SK-N-SH treated with all-trans-retinoic acid at 6 μM for 48 hours (cell line): ENCODE measurements around the gene SLC16A4.

Experiments used
- ARNTL ChIP-seq: fragments of 450-650 bp; formaldehyde crosslinking; IDR thresholded peaks from 2 replicates; pipeline ENCODE4 v1.5.0; 2020; ENCODE audit warnings: low read depth, mild to moderate bottlenecking, moderate library complexity, borderline replicate concordance
- ZFP30 ChIP-seq: fragments of 450-650 bp; formaldehyde crosslinking; IDR thresholded peaks from 2 replicates; pipeline ENCODE4 v1.5.0; 2022; ENCODE audit warnings: mild to moderate bottlenecking, moderate library complexity
- ZNF70 ChIP-seq: fragments of 450-650 bp; formaldehyde crosslinking; IDR thresholded peaks from 2 replicates; pipeline ENCODE4 v1.5.0; 2020; ENCODE audit warnings: mild to moderate bottlenecking, moderate library complexity
- TF ChIP-seq, protein P1 (sequence below): fragments of 250-450 bp; sonication (Bioruptor Pico); IDR thresholded peaks from 2 replicates; pipeline ENCODE4 v1.8.0; 2020; ENCODE audit warnings: mild to moderate bottlenecking, moderate library complexity, borderline replicate concordance

DNA sequence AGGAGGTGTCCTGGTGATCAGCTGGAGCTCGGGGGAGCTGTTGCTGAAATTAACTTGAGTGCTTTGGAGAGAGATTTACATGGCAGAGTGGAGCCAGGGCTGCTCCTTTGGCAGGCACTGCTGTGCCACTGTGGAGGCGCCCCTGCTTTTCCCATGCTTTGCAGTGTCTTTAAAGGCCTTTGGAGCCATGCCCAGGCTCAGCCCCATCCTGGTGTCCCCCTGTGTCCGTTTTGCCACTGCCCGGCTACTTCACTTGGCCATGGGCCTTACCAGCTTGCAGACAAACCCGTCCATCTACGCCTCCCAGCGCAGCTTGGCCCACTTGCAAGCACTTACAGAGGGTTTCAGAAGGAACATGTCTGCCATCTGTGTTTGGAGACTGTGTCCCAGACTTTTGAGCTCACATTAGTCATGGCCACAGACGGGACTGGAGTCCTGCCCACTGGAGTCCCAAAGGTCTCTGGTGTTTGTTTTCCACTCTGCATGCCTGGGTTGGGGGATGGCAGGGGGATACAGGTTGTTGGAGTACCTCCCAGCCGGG is 34.9 kb upstream of the SLC16A4 start:
- TF ChIP-seq, protein P1, sequence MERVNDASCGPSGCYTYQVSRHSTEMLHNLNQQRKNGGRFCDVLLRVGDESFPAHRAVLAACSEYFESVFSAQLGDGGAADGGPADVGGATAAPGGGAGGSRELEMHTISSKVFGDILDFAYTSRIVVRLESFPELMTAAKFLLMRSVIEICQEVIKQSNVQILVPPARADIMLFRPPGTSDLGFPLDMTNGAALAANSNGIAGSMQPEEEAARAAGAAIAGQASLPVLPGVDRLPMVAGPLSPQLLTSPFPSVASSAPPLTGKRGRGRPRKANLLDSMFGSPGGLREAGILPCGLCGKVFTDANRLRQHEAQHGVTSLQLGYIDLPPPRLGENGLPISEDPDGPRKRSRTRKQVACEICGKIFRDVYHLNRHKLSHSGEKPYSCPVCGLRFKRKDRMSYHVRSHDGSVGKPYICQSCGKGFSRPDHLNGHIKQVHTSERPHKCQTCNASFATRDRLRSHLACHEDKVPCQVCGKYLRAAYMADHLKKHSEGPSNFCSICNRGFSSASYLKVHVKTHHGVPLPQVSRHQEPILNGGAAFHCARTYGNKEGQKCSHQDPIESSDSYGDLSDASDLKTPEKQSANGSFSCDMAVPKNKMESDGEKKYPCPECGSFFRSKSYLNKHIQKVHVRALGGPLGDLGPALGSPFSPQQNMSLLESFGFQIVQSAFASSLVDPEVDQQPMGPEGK (CRISPR knock-in tag), result no peak
- TF ChIP-seq ZFP30 (CRISPR knock-in tag) (no peak), ZNF70 (CRISPR knock-in tag) (no peak), ARNTL (CRISPR knock-in tag) (no peak)
